ENCODE results near the gene RASAL2.
"Not testable (repeated sequence)": the region's sequence is repeated elsewhere in the genome, so short reads cannot be mapped to it uniquely, and the experiment has no call there.

The RASAL2 gene

GRCh38 chr1:178498896-178499675 is 405.2 kb downstream of the RASAL2 start:
- DNase-seq: no peak

GRCh38 chr1:178500091-178500770 is 406.3 kb downstream of the RASAL2 start:
- DNase-seq: no peak

- DNase-seq: no peak
Observed at GRCh38 chr1:178500936-178501554, 407.1 kb downstream of the RASAL2 start.

- DNase-seq: peak; percentile 67
Observed at GRCh38 chr1:178501705-178502329, 407.9 kb downstream of the RASAL2 start.

- DNase-seq: no peak
Observed at GRCh38 chr1:178502330-178502714, 408.4 kb downstream of the RASAL2 start.

GRCh38 chr1:178502856-178503255 is 409.0 kb downstream of the RASAL2 start:
- DNase-seq: no peak

- not testable (repeated sequence) for DNase-seq
Observed at GRCh38 chr1:178503316-178503715, 409.4 kb downstream of the RASAL2 start.

- no peak for DNase-seq
Observed at GRCh38 chr1:178503849-178504248, 409.9 kb downstream of the RASAL2 start.

- DNase-seq: no peak
Observed at GRCh38 chr1:178504286-178504685, 410.4 kb downstream of the RASAL2 start.

GRCh38 chr1:178506177-178506576 is 412.3 kb downstream of the RASAL2 start:
- DNase-seq: no peak

GRCh38 chr1:178506669-178507068 is 412.8 kb downstream of the RASAL2 start:
- no peak for DNase-seq

- DNase-seq: no peak
Observed at GRCh38 chr1:178509414-178510007, 415.6 kb downstream of the RASAL2 start.

GRCh38 chr1:178510155-178510554 is 416.3 kb downstream of the RASAL2 start:
- no peak for DNase-seq

GRCh38 chr1:178512566-178513277 is 418.8 kb downstream of the RASAL2 start, which contains the start of gene TEX35:
TEX35 (plus strand) TSS chr1:178513109; CDS start chr1:178513189, 80 bp downstream.
- DNase-seq: no peak

- DNase-seq: peak; percentile 53
Observed at GRCh38 chr1:178513278-178513983, 419.5 kb downstream of the RASAL2 start.

- DNase-seq: no peak
Observed at GRCh38 chr1:178516110-178516509, 422.2 kb downstream of the RASAL2 start.

GRCh38 chr1:178518894-178519293 is 425.0 kb downstream of the RASAL2 start:
- no peak for DNase-seq

- no peak for DNase-seq
Observed at GRCh38 chr1:178520803-178521202, 426.9 kb downstream of the RASAL2 start.

- DNase-seq: no peak
Observed at GRCh38 chr1:178521241-178521640, 427.3 kb downstream of the RASAL2 start.

- DNase-seq: no peak
Observed at GRCh38 chr1:178527117-178527516, 433.2 kb downstream of the RASAL2 start.

- DNase-seq: no peak
Observed at GRCh38 chr1:178528228-178528952, 434.5 kb downstream of the RASAL2 start.
